IPS-NIHi7 (cell line): ENCODE data around the gene NLRP14.

Source experiments
- DNase-seq: peaks from one replicate; pipeline ENCODE4 v3.0.0; 2012; ENCODE audit warnings: mixed read lengths; ENCODE audit errors: extremely low spot score

Gene NLRP14

DNA sequence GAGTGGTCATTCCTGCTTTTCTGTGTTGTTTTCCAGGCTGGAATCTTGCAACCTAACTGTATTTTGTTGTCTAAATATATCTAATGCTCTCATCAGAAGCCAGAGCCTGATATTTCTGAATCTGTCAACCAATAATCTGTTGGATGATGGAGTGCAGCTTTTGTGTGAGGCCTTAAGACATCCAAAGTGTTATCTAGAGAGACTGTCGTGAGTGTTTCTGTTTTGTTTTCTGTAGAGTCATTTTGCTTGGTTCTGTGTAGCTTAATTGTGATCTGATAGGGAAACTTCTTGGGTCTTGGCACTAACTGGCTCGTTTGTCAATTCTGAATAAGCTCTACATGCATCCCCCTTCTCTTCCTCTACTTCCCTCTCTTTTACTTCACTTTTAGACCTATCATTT lies 37.4 kb downstream of the NLRP14 start:
- DNase-seq, result no peak

GRCh38 chr11:7060868-7061267 lies 40.6 kb downstream of the NLRP14 start:
- no peak for DNase-seq

DNA sequence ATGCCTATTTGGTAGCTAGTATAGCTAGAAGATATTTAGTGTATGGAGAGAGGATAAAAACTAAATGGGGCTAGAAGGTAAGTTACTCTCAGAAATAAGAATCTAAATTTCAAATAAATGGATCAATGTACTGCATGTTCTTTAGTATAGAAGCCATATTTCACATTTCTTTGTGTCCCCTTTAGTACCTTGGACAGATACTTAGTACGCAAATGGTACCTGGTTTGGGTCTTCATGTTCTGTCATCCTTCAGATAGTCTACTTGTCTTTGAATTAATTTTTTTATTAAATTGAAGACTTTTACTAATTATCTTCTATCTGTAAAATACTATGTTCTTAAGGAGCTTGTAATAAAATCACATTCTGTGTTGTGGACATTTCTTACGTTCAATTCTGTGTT lies 42.3 kb downstream of the NLRP14 start:
- DNase-seq, result no peak

- no peak for DNase-seq
Measured at GRCh38 chr11:7072401-7073028, 52.2 kb downstream of the NLRP14 start.

DNA sequence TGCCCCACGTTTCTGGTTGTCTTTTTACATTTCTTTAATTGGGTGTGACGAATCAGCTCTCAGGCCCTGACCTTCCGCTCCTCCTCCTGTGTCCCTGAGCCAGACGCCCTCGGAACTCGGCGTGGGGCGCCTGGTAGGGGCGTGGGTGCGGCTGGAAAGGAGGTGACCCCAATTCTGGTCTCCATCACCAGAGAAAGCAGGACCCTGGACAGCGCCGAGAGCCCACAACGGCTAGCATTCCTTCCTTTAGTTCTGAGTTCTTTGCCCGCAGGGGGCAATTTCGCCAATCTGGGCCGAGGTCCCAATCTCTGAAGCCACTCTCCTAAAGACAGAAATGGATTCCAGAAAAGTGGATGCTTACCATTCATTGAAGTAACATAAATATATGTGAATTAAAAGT lies 56.8 kb downstream of the NLRP14 start:
- DNase-seq, result peak; percentile 76

- DNase-seq, result no peak
Measured at GRCh38 chr11:7079545-7080135, 59.4 kb downstream of the NLRP14 start.

GRCh38 chr11:7080900-7081299 lies 60.6 kb downstream of the NLRP14 start:
- DNase-seq, result no peak

- no peak for DNase-seq
Measured at GRCh38 chr11:7081441-7081840, 61.2 kb downstream of the NLRP14 start.

- no peak for DNase-seq
Measured at GRCh38 chr11:7088921-7089320, 68.6 kb downstream of the NLRP14 start, which contains the start of gene RBMXL2. RBMXL2 (plus strand) TSS chr11:7088998; CDS start chr11:7089121, 123 bp downstream.

DNA sequence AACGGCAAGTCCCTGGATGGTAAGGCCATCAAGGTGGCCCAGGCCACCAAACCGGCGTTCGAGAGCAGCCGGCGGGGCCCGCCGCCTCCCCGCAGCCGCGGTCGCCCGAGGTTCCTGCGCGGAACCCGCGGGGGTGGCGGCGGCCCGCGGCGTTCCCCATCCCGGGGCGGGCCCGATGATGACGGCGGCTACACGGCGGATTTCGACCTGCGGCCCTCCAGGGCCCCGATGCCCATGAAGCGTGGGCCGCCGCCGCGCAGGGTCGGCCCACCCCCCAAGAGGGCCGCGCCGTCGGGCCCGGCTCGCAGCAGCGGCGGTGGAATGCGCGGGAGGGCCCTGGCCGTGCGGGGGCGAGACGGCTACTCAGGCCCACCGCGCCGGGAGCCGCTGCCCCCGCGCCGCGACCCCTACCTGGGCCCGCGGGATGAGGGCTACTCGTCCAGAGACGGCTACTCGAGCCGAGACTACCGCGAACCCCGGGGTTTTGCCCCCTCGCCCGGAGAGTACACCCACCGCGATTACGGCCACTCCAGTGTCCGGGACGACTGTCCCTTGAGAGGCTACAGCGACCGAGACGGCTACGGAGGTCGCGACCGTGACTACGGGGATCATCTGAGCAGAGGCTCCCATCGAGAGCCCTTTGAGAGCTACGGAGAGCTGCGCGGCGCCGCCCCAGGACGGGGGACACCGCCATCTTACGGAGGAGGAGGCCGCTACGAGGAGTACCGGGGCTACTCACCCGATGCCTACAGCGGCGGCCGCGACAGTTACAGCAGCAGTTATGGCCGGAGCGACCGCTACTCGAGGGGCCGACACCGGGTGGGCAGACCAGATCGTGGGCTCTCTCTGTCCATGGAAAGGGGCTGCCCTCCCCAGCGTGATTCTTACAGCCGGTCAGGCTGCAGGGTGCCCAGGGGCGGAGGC lies 69.3 kb downstream of the NLRP14 start:
- no peak for DNase-seq

GRCh38 chr11:7098235-7098832 lies 78.1 kb downstream of the NLRP14 start:
- peak; percentile 72 for DNase-seq

GRCh38 chr11:7115780-7116179 lies 95.5 kb downstream of the NLRP14 start:
- DNase-seq, result no peak

DNA sequence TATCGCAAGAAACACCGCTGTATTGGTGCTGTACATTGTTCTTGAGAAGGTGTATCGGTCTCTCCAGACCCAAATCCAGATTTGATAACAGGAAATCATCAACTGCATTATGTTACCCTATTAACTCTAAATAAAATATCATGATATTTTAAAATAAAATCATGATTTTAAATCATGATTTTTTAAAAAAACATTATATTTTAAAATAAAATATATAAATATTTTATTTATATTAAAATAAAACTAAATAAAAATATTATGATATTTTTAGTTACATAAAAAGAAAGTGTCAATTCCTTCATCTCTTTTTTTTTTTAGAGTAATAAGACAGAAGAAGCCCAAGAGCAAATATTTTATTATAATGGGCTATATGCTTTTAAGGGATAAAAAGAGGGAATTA lies 96.1 kb downstream of the NLRP14 start:
- no peak for DNase-seq
